ENCODE data around the gene DPY19L3.
"Not testable (repeated sequence)": the region's sequence is repeated elsewhere in the genome, so short reads cannot be mapped to it uniquely, and the experiment has no call there.

Gene DPY19L3

GRCh38 chr19:32396046-32396652 is 9.4 kb upstream of the DPY19L3 start:
- no peak for DNase-seq

- DNase-seq = no peak
These were observed 7.9 kb upstream of the DPY19L3 start for GRCh38 chr19:32397671-32398101.

DNA sequence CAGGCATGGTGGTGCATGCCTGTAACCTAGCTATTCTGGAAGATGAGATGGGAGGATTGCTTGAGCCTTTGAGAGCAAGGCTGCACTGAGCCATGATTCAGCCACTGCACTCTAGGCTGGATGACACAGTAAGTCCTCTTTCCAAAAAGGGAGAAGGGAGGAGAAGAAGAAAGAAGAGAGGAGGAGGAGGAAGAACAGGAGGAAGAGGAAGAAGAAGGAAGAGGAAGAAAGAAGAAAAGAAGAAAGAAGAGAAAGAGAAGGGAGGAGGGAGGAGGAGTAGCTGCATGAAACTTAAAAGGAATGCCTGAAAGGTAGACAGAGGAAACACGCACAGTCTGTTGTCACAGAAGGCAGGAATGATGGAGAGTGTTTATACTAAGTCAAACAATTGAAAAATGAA is 3.6 kb upstream of the DPY19L3 start:
- no peak for DNase-seq

GRCh38 chr19:32403291-32403995 is 2.1 kb upstream of the DPY19L3 start:
- no peak for DNase-seq

DNA sequence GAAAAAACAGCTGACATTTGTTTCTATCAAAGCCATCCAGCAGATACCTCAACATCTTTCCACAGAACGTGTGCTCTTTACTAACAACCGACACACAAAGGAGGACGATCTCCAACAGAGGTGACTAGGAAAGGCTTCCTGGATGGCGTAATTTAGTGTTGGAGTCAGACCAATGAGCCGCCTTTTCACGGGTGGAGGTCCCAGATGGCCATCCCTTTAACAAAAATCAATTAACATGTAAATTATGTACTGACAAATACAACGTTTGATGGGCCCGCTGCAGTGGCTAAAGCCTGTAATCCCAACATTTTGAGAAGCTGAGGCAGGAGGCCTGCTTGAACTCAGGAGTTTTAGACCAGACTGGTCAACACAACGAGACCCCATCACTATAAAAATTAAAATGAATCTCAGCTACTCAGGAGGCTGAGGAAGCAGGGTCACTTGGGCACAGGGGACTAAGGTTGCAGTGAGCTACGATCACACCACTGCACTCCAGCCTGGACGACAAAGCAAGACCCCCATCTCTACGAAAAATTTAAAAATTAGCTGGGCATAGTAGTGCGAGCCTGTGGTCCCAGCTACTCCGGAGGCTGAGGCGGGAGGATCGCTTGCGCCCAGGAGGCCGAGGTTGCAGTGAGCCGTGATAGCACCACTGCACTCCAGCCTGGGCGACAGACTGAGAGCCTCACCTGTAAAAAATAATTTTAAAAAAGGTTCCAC is 1.2 kb upstream of the DPY19L3 start:
- no peak for DNase-seq

DNA sequence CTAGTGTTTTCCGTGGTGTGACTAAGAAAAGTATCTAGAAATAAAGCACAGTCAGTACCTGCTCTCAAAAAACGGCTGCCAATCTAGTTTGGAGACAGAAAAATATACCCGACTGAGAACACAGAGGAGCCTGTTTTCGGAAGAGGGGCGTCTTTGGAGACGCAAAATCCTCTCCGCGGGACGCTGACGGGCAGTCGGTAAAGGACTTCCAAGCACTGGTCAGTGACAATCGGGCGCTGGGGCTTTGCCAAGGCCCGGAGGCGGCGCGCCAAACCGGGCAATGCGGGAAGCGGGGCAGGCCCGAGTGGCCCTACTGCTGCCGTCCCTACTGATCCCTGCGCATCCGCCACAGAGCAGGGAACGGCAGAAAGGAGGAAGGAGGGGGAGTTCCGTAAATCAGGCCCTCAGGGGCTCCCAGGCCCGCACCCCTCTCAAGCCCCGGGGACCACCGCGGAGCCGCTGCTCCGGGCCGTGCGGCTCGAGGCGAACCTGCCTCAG is 588 bp upstream of the DPY19L3 start:
- no peak for DNase-seq

DNA sequence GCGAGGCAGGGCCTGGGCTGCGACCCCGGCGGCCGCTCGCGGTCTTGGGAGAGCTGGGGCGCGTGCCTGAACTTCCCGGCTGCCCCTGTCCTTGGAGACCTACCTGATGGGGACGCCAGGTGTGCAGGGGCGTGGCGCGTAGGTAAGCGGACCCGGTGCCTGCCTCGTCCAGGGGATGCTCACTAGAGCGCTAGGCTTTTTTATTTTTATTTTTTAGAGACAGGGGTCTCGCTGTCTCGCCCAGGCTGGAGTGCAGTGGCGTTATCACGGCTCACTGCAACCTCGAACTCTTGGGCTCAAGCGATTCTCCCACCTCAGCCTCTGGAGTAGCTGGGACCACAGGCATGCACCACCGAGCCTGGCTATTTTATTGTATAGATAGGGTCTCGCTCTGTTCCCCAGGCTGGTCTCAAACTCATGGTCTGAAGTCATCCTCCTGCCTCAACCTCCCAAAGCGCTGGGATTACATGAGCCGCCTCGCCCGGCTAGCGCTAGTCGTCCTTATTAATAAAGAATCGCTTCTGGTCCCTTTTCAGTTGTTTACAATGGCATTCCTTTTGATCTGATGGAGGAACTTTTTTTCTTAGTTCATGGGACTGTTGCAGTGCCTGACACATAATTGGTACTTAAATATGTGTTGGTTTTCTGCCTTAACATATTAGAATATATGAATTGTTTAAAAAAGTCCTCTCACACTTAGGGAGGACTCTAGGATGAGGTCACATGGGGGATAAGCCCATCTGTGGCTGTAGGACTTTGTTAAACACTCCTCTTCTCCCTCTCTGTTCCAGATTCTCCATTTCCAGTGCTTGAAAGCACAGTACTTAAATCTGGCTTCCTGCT is 812 bp downstream of the DPY19L3 start:
- no peak for DNase-seq

DNA sequence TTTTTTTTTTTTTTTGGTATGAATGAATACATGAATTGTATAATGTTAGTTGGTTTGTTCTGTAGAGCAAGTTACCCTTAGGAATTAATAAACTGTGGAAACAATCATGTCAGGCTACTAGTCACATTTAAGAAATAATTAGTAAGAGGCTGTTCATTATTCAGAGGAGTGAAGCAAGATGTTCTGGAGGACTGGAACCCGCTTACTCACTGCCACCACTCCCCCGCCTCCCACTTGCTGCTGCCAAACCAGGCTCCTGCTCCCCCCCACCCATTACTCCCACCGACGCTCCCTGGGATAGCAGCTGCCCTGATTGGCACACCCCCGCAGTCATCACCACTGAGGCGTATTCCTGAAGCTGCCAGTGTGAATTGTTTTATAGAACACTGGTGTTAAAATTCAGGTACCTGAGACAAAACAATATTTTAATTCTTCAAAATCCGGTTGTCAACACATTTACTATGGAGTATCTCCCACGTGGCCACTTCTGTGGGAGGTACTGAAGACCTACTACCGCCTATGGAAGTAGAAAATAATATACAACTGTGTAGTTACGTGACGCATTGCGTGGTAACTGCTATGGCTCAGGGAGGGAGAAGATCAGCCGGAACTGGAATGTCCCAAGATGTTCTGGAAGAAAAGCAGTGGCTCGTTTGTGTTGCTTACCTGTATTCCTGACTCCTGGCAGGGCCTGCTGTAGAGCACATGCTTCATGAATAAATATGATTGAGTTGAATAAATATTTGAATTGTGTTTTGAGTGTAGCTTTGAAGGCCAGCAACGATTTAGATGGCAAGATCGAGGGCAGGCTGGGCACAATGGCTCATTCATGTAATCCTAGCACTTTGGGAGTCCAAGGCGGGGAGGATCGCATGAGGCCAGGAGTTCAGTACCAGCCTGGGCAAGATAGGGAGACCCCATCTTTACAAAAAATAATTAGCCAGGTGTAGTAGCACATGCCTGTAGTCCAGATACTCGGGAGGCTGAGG is 1.7 kb downstream of the DPY19L3 start:
- DNase-seq = no peak

DNA sequence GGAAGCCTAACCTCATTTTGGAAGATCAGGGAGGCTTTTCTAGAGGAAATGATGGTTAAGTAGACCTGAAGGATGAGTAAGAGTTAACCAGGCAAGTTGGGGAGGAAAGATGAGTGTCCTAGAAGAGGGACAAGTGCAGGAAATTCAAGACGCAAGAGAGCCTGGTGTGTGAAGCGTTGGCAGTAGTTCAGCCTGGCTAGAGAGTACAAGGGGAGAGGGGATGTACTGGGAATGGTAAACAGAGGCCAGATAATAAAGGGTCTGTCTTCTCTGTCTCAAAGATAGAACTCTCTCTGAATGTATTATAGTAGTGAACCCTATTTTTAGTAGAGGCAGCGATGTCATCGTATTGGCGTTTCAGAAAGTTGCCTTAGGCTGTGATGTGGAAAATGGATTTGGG is 9.7 kb downstream of the DPY19L3 start:
- no peak for DNase-seq

DNA sequence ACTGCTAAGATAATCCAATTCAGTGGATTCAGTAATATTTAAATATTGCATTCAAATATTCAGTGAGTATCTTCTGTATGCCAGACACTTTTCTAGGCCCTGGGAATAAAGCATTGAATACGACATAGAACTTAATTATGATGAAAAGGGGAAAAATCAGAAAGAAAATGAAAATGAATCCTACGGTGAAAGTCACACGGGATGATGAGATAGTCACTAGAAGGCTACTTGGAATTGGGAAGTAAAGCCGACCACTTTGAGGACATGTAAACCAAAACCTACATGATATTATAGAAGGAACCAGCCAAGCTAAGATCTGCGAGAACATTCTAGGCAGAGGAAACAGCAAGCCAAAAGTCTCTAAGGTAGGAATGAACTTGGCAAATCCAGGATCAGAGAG is 10.1 kb downstream of the DPY19L3 start:
- no peak for DNase-seq

DNA sequence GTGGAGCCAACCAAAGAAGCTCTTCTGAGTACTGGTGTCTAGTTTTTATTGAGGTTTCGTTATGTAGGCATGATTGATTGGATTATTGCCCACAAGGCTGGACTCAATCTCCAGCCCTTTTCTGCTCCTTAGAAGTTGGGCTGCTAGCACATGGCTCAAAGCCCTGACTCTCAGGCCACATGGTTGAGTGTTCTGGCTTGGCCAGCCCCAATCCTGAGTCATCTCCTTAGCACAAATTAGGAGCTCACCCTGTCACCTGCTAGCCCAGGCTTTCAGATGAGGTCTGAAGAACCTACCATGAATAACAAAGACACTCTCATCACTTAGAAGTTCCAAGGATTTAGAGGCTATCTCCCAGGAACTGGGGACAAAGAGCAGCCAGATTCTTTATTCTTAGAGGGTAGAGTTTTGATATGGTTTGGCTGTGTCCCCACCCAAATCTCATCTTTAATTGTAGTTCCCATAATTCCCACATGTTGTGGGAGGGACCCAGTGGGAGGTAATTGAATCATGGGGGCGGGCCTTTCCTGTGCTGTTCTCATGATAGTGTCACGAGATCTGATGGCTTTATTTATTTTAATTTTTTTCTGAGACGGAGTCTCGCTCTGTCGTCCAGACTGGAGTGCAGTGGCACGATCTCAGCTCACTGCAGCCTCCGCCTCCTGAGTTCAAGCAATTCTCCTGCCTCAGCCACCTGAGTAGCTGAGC is 11.3 kb downstream of the DPY19L3 start:
- no peak for DNase-seq

- no peak for DNase-seq
These were observed 12.6 kb downstream of the DPY19L3 start for GRCh38 chr19:32418155-32418554.

DNA sequence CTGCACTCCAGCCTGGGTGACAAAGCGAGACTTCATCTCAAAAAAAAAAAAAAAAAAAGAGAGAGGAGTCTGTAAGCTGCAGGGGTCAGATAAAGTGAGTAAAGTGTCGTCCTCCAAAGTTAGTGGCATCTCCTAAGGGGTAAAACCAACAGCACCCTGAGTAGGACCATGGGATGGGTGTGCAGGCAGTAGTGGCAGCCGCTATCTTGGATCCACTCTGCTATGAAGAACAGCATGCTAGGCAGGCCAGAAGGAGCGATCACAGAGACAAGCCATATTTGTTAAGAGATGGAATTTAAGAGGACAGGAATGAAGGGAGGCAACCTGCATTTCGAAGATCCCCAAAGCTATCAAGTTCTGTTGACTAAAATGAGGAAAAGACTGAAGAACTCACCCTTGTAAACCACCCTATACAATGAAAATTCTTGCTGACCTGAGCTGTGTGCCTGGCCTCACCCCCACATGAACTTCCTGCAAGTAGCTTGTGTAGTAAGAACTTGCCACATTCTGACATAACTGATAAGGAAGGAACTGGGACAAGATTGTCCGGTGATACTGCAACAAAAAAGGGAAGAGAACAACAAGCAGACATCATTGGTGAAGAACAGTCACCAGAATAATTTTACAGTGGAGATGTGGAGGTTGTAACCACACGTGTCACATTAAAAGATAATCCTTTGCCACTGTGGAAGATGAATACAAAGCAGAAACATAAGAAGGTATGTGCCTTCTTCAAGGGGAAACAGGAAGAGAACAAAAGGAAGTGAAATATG is 16.2 kb downstream of the DPY19L3 start:
- DNase-seq = no peak

- no peak for DNase-seq
These were observed 16.9 kb downstream of the DPY19L3 start for GRCh38 chr19:32422435-32422834.

DNA sequence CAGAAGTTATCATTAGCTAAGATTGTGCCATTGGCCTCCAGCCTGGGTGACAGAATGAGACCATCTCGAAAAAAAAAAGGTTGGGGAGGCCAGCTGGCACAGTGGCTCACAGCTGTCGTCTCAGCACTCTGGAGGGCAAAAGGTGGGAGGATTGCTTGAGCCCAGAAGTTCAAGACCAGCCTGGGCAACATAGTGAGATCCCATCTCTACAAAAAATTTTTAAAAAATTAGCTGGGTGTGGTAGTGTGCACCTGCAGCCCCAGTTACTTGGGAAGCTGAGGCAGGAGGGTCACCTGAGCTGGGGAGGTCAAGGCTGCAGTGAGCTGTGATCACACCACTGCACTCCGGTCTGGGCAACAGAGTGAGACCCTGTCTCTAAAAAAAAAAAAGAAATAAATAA is 18.4 kb downstream of the DPY19L3 start:
- not testable (repeated sequence) for DNase-seq

GRCh38 chr19:32427536-32427935 is 22.0 kb downstream of the DPY19L3 start:
- no peak for DNase-seq

DNA sequence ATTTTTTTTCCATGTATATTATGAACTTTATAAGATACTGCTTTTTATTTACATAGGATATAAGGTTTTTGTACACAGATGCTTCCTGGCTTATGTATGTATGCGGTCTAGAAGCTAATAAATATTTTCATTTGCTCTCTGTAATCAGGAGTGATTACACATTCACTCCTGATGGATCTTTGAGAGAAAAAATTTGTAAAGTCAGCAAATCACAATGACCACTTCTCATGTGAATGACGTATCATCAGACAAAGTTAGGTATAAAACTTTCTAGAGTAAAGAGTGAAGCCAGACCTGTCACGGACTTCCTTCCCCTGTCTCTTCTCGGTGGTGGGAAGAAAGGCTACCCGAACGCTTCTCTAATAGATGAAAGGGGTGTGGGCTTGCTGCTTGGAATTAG is 31.1 kb downstream of the DPY19L3 start:
- no peak for DNase-seq

- DNase-seq = no peak
These were observed 31.5 kb downstream of the DPY19L3 start for GRCh38 chr19:32437096-32437495.

DNA sequence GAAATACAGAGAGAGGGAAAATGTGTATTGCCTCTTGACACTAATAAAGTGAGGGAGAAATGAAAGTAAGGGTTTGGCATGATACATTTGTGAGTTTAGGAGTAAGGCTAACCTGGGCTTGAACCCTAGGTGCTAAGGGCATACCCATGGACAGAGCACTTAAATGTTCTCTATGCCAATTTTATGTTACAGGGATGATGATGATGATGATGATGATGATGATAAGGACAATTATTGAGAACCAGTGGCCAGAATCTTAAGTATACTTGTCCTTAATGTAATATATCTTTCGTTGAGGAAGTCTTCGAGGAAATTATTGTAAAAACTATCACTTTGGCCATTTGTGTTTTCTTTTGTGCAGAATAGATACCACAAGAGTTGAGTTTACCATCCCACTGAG is 33.2 kb downstream of the DPY19L3 start:
- no peak for DNase-seq

- no peak for DNase-seq
These were observed 37.1 kb downstream of the DPY19L3 start for GRCh38 chr19:32442650-32443049.
